CD4-positive, alpha-beta T cell treated with Interleukin-15 for 4 hours (primary cell): Measurements from ENCODE around the gene PCDHA3.
"Not testable (repeated sequence)": the region's sequence is repeated elsewhere in the genome, so short reads cannot be mapped to it uniquely, and the experiment has no call there.

Experiments
- DNase-seq: peaks from one replicate; pipeline ENCODE4 v3.0.0-alpha.2; 2020; ENCODE audit warnings: low spot score

The PCDHA3 gene

DNA sequence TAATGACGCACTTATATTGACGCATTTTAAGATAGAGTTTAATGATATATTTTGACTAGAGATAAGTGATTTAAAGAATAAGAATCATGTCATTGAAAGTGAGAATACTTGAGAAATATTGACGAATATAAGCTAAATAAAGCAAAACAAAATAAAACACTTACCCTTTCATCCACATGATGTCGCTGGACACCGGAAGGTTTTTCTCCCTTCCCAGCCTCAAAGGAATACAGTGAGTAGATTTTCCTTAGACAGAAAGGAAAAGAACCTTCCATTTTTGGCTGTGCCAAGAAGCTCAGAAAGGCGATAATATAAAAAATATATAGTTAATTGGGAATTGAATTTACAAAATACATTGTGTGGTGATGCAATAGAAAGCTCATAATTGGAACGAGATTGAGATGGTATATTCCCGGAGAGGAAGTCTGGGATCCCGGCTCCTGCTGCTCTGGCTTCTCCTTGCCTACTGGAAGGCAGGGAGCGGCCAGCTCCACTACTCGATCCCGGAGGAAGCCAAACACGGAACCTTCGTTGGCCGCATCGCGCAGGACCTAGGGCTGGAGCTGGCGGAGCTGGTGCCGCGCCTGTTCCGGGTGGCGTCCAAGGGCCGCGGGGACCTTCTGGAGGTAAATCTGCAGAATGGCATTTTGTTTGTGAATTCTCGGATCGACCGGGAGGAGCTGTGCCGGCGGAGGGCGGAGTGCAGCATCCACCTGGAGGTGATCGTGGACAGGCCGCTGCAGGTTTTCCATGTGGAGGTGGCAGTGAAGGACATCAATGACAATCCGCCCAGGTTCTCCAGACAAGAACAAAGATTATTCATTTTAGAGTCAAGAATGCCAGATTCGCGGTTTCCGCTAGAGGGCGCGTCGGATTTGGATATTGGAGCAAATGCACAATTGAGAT is 20.8 kb downstream of the PCDHA3 start, which contains the start of gene PCDHA5:
Gene PCDHA5 (plus strand): TSS at position 239 of the 906 bp plus-strand sequence.
- DNase-seq = no peak

DNA sequence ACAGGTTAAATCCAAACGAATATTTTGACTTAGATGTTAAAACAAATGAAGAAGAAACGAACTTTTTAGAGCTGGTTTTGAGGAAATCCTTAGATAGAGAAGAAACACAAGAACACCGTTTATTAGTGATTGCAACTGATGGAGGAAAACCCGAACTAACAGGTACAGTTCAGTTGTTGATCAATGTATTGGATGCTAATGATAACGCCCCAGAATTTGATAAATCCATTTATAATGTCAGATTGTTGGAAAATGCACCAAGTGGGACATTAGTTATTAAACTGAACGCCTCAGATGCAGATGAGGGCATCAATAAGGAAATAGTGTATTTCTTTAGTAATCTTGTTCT is 21.4 kb downstream of the PCDHA3 start:
- no peak for DNase-seq

DNA sequence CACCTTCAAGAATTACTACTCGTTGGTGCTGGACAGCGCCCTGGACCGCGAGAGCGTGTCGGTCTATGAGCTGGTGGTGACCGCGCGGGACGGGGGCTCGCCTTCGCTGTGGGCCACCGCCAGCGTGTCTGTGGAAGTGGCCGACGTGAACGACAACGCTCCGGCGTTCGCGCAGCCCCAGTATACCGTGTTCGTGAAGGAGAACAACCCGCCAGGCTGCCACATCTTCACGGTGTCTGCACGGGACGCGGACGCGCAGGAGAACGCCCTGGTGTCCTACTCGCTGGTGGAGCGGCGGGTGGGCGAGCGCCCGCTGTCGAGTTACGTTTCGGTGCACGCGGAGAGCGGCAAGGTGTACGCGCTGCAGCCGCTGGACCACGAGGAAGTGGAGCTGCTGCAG is 22.1 kb downstream of the PCDHA3 start:
- not testable (repeated sequence) for DNase-seq

DNA sequence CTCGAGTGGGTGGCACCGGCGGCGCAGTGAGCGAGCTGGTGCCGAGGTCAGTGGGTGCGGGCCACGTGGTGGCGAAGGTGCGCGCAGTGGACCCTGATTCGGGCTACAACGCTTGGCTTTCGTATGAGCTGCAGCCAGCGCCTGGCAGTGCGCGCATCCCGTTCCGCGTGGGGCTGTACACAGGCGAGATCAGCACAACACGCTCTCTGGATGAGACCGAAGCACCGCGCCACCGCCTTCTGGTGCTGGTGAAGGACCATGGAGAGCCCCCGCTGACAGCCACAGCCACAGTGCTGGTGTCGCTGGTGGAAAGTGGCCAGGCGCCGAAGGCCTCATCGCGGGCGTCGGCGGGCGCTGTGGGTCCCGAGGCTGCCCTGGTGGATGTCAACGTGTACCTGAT is 22.6 kb downstream of the PCDHA3 start:
- DNase-seq = no peak

DNA sequence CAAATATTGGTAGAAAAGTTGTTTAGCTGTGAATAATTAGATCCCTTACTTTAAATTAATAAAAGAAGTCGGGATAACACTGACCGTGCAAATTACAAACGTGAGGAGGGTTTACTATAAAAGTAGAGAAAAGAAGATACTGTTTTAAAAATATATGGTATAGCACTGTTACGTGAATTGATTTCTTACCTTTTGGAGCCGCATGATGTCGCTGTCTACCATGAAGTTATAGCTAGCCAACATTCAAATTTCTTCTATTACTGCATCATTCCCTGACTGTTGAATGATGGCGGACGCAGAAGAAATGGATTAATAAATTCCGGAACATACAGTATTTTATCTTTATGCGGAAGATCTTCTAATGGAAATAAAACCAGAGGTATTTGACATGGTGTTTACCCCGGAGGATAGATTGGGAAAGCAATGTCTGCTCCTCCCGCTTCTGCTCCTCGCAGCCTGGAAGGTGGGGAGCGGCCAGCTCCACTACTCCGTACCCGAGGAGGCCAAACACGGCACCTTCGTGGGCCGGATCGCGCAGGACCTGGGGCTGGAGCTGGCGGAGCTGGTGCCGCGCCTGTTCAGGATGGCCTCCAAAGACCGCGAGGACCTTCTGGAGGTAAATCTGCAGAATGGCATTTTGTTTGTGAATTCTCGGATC is 27.0 kb downstream of the PCDHA3 start, which contains the start of gene PCDHA6:
Gene PCDHA6 (plus strand): TSS at position 257 of the 658 bp plus-strand sequence. CDS start 132 bp downstream, at position 389.
- DNase-seq = no peak

DNA sequence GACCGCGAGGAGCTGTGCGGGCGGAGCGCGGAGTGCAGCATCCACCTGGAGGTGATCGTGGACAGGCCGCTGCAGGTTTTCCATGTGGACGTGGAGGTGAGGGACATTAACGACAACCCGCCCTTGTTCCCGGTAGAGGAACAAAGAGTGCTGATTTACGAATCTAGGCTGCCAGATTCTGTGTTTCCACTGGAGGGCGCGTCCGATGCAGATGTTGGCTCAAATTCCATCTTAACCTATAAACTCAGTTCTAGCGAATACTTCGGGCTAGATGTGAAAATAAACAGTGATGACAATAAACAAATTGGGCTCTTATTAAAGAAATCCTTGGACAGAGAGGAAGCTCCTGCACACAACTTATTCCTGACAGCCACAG is 27.5 kb downstream of the PCDHA3 start:
- no peak for DNase-seq

DNA sequence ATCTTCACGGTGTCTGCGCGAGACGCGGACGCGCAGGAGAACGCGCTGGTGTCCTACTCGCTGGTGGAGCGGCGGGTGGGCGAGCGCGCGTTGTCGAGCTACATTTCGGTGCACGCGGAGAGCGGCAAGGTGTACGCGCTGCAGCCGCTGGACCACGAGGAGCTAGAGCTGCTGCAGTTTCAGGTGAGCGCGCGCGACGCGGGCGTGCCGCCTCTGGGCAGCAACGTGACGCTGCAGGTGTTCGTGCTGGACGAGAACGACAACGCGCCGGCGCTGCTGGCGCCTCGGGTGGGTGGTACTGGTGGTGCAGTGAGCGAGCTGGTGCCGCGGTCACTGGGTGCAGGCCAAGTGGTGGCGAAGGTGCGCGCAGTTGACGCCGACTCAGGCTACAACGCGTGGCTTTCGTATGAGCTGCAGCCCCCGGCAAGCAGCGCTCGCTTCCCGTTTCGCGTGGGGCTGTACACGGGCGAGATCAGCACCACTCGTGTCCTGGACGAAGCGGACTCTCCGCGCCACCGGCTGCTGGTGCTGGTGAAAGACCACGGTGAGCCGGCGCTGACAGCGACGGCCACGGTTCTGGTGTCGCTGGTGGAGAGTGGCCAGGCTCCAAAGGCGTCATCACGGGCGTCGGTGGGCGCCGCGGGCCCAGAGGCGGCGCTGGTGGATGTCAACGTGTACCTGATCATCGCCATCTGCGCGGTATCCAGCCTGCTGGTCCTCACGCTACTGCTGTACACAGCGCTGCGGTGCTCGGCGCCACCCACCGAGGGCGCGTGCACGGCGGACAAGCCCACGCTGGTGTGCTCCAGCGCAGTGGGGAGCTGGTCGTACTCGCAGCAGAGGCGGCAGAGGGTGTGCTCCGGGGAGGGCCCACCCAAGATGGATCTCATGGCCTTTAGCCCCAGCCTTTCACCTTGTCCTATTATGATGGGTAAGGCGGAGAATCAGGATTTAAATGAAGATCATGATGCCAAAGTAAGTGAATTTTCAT is 28.9 kb downstream of the PCDHA3 start:
- not testable (repeated sequence) for DNase-seq

DNA sequence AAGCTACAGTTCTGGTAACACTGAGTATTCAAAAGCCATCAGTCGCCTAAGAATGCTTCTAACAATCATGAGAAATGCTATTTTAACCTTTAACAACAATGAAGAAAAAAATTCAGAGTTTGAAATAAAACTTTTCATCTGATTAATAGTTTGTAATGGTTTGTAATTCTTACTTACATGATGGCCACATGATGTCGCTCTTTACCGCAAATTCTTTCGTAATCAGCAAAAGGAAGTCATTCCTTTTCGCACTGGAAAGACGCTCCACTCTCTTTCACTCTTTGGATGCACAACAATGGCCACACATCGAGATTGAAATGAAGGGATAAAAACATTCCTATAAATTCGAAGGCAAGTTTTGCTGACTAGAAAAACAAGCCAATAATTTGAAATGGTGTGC is 33.1 kb downstream of the PCDHA3 start, which contains the start of gene PCDHA7:
Gene PCDHA7 (plus strand): TSS at position 277 of the 400 bp plus-strand sequence. CDS start 115 bp downstream, at position 392.
- no peak for DNase-seq

DNA sequence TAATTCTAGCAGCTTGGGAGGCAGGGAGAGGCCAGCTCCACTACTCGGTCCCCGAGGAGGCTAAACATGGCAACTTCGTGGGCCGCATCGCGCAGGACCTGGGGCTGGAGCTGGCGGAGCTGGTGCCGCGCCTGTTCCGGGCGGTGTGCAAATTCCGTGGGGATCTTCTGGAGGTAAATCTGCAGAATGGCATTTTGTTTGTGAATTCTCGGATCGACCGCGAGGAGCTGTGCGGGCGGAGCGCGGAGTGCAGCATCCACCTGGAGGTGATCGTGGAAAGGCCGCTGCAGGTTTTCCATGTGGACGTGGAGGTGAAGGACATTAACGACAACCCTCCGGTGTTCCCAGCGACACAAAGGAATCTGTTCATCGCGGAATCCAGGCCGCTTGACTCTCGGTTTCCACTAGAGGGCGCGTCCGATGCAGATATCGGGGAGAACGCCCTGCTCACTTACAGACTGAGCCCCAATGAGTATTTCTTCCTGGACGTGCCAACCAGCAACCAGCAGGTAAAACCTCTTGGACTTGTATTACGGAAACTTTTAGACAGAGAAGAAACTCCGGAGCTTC is 33.7 kb downstream of the PCDHA3 start:
- DNase-seq = not testable (repeated sequence)

DNA sequence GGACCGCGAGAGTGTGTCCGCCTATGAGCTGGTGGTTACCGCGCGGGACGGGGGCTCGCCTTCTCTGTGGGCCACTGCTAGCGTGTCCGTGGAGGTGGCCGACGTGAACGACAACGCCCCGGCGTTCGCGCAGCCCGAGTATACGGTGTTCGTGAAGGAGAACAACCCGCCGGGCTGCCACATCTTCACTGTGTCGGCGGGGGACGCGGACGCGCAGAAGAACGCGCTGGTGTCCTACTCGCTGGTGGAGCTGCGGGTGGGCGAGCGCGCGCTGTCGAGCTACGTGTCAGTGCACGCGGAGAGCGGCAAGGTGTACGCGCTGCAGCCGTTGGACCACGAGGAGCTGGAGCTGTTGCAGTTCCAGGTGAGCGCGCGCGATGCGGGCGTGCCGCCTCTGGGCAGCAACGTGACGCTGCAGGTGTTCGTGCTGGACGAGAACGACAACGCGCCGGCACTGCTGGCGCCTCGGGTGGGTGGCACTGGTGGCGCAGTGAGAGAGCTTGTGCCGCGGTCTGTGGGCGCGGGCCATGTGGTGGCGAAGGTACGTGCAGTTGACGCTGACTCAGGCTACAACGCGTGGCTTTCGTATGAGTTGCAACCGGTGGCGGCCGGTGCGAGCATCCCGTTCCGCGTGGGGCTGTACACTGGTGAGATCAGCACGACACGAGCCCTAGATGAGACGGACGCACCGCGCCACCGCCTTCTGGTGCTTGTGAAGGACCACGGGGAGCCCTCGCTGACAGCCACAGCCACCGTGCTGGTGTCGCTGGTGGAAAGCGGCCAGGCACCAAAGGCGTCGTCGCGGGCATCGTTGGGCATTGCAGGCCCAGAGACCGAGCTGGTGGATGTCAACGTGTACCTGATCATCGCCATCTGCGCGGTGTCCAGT is 35.0 kb downstream of the PCDHA3 start:
- no peak for DNase-seq

DNA sequence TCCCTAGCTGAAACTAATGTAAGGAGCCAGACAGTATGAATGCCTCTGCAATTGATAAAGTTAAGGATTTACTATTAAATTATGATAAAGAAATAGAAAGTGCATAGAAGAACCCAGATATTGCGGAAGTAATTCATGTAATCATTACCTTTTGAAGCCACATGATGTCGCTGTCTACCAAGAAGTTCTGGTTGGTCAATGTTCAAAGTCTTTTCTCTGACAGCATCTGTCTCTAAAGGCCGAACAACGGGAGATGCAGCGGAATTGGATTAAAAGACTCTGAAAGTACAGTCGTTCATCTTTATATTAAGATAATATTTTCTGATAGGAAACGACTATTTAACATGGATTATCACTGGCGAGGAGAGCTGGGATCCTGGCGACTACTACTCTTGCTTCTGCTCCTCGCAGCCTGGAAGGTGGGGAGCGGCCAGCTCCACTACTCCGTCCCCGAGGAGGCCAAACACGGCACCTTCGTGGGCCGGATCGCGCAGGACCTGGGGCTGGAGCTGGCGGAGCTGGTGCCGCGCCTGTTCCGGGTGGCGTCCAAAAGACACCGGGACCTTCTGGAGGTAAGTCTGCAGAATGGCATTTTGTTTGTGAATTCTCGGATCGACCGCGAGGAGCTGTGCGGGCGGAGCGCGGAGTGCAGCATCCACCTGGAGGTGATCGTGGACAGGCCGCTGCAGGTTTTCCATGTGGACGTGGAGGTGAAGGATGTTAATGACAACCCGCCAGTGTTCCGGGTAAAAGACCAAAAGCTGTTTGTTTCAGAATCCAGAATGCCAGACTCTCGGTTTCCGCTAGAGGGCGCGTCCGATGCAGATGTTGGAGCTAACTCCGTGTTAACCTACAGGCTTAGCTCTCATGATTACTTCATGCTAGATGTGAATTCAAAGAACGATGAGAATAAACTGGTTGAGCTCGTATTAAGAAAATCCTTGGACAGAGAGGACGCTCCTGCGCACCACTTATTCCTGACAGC is 40.4 kb downstream of the PCDHA3 start, which contains the start of gene PCDHA8:
Gene PCDHA8 (plus strand): TSS at position 210 of the 985 bp plus-strand sequence. CDS start 135 bp downstream, at position 345.
- no peak for DNase-seq

DNA sequence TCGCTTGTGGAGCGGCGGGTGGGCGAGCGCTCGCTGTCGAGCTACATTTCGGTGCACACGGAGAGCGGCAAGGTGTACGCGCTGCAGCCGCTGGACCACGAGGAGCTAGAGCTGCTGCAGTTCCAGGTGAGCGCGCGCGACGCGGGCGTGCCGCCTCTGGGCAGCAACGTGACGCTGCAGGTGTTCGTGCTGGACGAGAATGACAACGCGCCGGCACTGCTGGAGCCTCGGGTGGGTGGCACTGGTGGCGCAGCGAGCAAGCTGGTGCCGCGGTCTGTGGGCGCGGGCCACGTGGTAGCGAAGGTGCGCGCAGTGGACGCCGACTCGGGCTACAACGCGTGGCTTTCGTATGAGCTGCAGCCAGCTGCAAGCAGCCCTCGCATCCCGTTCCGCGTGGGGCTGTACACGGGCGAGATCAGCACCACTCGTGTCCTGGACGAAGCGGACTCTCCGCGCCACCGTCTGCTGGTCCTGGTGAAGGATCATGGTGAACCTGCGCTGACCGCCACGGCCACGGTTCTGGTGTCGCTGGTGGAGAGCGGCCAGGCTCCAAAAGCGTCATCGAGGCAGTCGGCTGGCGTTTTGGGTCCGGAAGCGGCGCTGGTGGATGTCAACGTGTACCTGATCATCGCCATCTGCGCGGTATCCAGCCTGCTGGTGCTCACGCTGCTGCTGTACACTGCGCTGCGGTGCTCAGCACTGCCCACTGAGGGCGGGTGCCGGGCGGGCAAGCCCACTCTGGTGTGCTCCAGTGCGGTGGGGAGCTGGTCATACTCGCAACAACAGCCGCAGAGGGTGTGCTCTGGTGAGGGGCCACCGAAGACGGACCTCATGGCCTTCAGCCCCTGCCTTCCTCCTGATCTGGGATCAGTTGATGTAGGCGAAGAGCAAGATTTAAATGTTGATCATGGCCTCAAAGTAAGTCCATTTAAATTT is 42.2 kb downstream of the PCDHA3 start:
- no peak for DNase-seq

DNA sequence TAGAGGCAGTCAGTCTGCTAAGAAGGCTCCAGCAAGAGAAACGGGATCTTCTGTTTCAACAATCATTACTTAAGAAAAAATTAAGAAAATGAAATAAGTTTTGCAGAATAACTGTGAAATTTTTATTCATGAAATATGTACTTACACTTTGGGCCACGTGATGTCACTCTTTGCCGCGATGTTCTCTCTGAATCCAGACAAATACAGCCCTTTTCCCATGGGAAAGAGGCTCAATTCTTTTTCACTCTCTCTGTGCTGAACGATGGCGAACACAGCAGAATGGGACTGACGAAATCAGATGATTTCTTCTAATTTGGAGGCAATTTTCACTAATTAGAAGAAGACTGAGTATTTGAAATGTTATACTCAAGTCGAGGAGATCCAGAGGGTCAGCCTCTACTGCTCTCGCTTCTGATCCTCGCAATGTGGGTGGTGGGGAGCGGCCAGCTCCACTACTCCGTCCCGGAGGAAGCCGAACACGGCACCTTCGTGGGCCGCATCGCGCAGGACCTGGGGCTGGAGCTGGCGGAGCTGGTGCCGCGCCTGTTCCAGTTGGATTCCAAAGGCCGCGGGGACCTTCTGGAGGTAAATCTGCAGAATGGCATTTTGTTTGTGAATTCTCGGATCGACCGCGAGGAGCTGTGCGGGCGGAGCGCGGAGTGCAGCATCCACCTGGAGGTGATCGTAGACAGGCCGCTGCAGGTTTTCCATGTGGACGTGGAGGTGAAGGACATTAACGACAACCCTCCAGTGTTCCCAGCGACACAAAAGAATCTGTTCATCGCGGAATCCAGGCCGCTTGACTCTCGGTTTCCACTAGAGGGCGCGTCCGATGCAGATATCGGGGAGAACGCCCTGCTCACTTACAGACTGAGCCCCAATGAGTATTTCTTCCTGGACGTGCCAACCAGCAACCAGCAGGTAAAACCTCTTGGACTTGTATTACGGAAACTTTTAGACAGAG is 47.6 kb downstream of the PCDHA3 start, which contains the start of gene PCDHA9:
Gene PCDHA9 (plus strand): TSS at position 244 of the 964 bp plus-strand sequence. CDS start 114 bp downstream, at position 358.
- not testable (repeated sequence) for DNase-seq

DNA sequence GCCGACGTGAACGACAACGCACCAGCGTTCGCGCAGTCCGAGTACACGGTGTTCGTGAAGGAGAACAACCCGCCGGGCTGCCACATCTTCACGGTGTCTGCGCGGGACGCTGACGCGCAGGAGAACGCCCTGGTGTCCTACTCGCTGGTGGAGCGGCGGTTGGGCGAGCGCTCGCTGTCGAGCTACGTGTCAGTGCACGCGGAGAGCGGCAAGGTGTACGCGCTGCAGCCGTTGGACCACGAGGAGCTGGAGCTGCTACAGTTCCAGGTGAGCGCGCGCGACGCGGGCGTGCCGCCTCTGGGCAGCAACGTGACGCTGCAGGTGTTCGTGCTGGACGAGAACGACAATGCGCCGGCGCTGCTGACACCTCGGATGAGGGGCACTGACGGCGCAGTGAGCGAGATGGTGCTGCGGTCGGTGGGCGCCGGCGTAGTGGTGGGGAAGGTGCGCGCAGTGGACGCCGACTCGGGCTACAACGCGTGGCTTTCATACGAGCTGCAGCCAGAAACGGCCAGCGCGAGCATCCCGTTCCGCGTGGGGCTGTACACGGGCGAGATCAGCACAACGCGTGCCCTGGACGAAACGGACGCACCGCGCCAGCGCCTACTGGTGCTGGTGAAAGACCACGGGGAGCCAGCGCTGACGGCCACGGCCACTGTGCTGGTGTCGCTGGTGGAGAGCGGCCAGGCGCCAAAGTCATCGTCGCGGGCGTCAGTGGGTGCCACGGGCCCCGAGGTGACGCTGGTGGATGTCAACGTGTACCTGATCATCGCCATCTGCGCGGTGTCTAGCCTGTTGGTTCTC is 49.2 kb downstream of the PCDHA3 start:
- DNase-seq = not testable (repeated sequence)
